22Rv1 (cell line): Measurements from ENCODE around the gene RNF223.

Experiments
- ZFX ChIP-seq: fragments of 450-650 bp; IDR thresholded peaks from 2 replicates; pipeline ENCODE4 v1.6.1; 2017; ENCODE audit warnings: antibody characterized with exemption, borderline replicate concordance
- TF ChIP-seq, protein P1 (sequence below): fragments of 450-650 bp; IDR thresholded peaks from 2 replicates; pipeline ENCODE4 v1.5.1; 2017; ENCODE audit warnings: mild to moderate bottlenecking

DNA sequence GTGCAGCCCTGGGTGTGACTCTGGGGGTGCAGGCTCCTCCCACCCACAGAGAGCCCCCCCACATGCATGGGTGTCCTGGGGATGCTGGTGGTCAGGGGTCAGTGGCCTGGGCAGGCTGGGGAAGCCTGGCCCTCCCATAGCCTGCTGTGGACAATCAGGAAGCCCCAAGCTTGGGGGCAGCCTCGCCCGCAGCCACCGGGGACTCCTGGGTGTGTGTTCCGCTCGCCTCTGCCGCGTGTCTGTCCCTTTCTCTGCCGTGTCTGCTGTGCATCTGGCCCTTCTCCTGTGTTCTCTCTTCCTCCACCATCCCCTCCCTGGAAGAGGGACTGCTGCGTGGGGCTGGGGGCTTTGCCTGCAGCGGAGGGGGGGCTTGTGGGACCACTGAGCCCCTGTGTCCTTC lies 31.3 kb downstream of the RNF223 start:
- TF ChIP-seq, protein P1, sequence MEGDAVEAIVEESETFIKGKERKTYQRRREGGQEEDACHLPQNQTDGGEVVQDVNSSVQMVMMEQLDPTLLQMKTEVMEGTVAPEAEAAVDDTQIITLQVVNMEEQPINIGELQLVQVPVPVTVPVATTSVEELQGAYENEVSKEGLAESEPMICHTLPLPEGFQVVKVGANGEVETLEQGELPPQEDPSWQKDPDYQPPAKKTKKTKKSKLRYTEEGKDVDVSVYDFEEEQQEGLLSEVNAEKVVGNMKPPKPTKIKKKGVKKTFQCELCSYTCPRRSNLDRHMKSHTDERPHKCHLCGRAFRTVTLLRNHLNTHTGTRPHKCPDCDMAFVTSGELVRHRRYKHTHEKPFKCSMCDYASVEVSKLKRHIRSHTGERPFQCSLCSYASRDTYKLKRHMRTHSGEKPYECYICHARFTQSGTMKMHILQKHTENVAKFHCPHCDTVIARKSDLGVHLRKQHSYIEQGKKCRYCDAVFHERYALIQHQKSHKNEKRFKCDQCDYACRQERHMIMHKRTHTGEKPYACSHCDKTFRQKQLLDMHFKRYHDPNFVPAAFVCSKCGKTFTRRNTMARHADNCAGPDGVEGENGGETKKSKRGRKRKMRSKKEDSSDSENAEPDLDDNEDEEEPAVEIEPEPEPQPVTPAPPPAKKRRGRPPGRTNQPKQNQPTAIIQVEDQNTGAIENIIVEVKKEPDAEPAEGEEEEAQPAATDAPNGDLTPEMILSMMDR = no peak
- TF ChIP-seq ZFX = no peak
